K562 (cell line): ENCODE measurements around the gene PSMA5. TPM values are rescaled to one million over a fixed set of nuclear protein-coding genes. Genes with fewer than 3 reads are reported as not detected.

Experiments
- DACH1 ChIP-seq: fragments of 450-650 bp; IDR thresholded peaks from 2 replicates; pipeline ENCODE4 v1.6.1; 2018; ENCODE audit not compliant: partially characterized antibody
- FOXJ2 ChIP-seq: fragments of 200-800 bp; sonication (Bioruptor generic); IDR thresholded peaks from 2 replicates; pipeline ENCODE4 v1.6.1; 2016; ENCODE audit warnings: missing genetic modification characterization, missing compliant biosample characterization
- HES1 ChIP-seq: fragments of 450-650 bp; IDR thresholded peaks from 2 replicates; pipeline ENCODE4 v1.6.1; 2016; ENCODE audit warnings: low read depth, mild to moderate bottlenecking, moderate library complexity
- ILF3 ChIP-seq: fragments of 450-650 bp; IDR thresholded peaks from 2 replicates; pipeline ENCODE4 v1.6.1; 2018; ENCODE audit warnings: antibody characterized with exemption, mild to moderate bottlenecking, moderate library complexity, borderline replicate concordance
- PATZ1 ChIP-seq: fragments of 250-450 bp; sonication (Bioruptor Pico); IDR thresholded peaks from 2 replicates; pipeline ENCODE4 v1.5.0; 2020; ENCODE audit warnings: mild to moderate bottlenecking, borderline replicate concordance
- RBM39 ChIP-seq: fragments of 200-400 bp; formaldehyde crosslinking; optimal IDR thresholded peaks from 2 replicates; pipeline ENCODE3; 2018; ENCODE audit warnings: low read depth, low read length
- SMAD2 ChIP-seq: fragments of 150-350 bp; IDR thresholded peaks from 2 replicates; pipeline ENCODE4 v1.6.1; 2014; ENCODE audit warnings: low read depth, mild to moderate bottlenecking, low read length
- SP1 ChIP-seq: sonication (generic); formaldehyde crosslinking; IDR thresholded peaks from 2 replicates; pipeline ENCODE4 v1.8.1; 2022; ENCODE audit warnings: mild to moderate bottlenecking, missing genetic modification reagents
- ZNF318 ChIP-seq, 2 experiments: fragments of 450-650 bp; IDR thresholded peaks; 2 replicates each; pipeline ENCODE4 v1.6.1; 2016; ENCODE audit warnings: mild to moderate bottlenecking in 2 of 2, borderline replicate concordance in 1 of 2, low read depth in 1 of 2, moderate library complexity in 1 of 2
- ZNF354B ChIP-seq: fragments of 250-450 bp; sonication (Bioruptor Pico); IDR thresholded peaks from 2 replicates; pipeline ENCODE4 v1.4.0; 2020
- ZNF609 ChIP-seq: sonication (generic); formaldehyde crosslinking; IDR thresholded peaks from 2 replicates; pipeline ENCODE4 v1.8.1; 2023; ENCODE audit warnings: missing genetic modification reagents, mild to moderate bottlenecking, borderline replicate concordance
- polyA plus RNA-seq, 8 experiments: library from polyadenylated mRNA; depleted of rRNA in 4 of 8; stranded (reverse) in 5 of 8; unstranded in 3 of 8; fragments of >200 nt; fragmentation: Nextera tagmentation in 2 of 8; fragmentation: Illumina TruSeq in 1 of 8; extraction: Ambion mirVana in 2 of 8; extraction: Trizol in 1 of 8; gene quantifications; 2 replicates each; pipeline versions ENCODE4 v1.2.1 to v1.2.3, GENCODE V29; 2011 to 2014; ENCODE audit warnings: inconsistent platforms in 1 of 8, missing spikeins in 1 of 8
- total RNA-seq, 7 experiments: library from RNA; depleted of rRNA in 6 of 7; stranded (reverse); fragments of >200 nt in 6 of 7; fragmentation: Illumina TruSeq in 2 of 7; extraction: Trizol in 2 of 7; gene quantifications; 2 replicates each; pipeline versions ENCODE4 v1.2.1 to v1.2.3, GENCODE V29; 2011 to 2021; ENCODE audit warnings: low replicate concordance in 1 of 7

Gene PSMA5
- total and polyA plus RNA-seq, 9 of the 15 experiments (the other 6 are each of a cell fraction or from before 2014, with no cell fraction given), result 82.6 to 542 (median 287) TPM

GRCh38 chr1:109397581-109398342 lies 28.5 kb downstream of the PSMA5 start, which contains the start of gene SORT1 (continued):
- TF ChIP-seq ZNF609 (CRISPR knock-in tag), result no peak
- TF ChIP-seq ZNF354B, result no peak
- no peak for TF ChIP-seq SP1 (CRISPR knock-in tag)
- TF ChIP-seq PATZ1 (CRISPR knock-in tag), result no peak
- no peak for TF ChIP-seq RBM39
- TF ChIP-seq ZNF318 (IDR thresholded peaks at IDR 0.05; ENCODE audit: borderline replicate concordance in 1 of 2, low read depth in 1 of 2), result no peak
- no peak for TF ChIP-seq FOXJ2 (tag)
- TF ChIP-seq HES1, result no peak
- no peak for TF ChIP-seq DACH1
- no peak for TF ChIP-seq SMAD2
- no peak for TF ChIP-seq ILF3
